Heart left ventricle (tissue), 16 donors: ENCODE measurements around the gene MPV17. TPM values are rescaled to one million over a fixed set of nuclear protein-coding genes. Genes with fewer than 3 reads are reported as not detected.

Experiments used
- ATAC-seq, 4 donors: fragments of 200-7000 bp; cut with Tn5 transposase; one replicate each; pipeline ENCODE4 v1.9.1; 2020 to 2022; ENCODE audit warnings: moderate library complexity in 4 of 4, mild to moderate bottlenecking in 3 of 4, moderate number of reproducible peaks in 1 of 4
- DNase-seq, 5 donors: peaks; one replicate each; pipeline ENCODE4 v3.0.0-alpha.2; 2020
- H3K27ac ChIP-seq, 12 donors: fragments of 200-600 bp; sonication (generic) in 4 of 12; one replicate each; pipeline versions ENCODE4 v1.5.0 to v1.8.0; 2016 to 2022; ENCODE audit warnings: mild to moderate bottlenecking in 2 of 12
- H3K27me3 ChIP-seq, 9 donors: fragments of 200-600 bp; sonication (generic) in 2 of 9; one replicate each; pipeline versions ENCODE4 v1.5.1 to v1.8.0; 2016 to 2022; ENCODE audit warnings: mild to moderate bottlenecking in 3 of 9
- H3K36me3 ChIP-seq, 9 donors: fragments of 200-600 bp; sonication (generic) in 2 of 9; one replicate each; pipeline versions ENCODE4 v1.5.0 to v1.8.0; 2018 to 2022; ENCODE audit warnings: mild to moderate bottlenecking in 2 of 9
- H3K4me1 ChIP-seq, 12 donors: fragments of 200-600 bp; sonication (generic) in 4 of 12; one replicate each; pipeline versions ENCODE4 v1.5.0 to v1.8.0; 2016 to 2022; ENCODE audit warnings: mild to moderate bottlenecking in 3 of 12
- H3K4me3 ChIP-seq, 12 donors: fragments of 200-600 bp; sonication (generic) in 4 of 12; one replicate each; pipeline versions ENCODE4 v1.5.0 to v1.8.0; 2017 to 2022; ENCODE audit warnings: mild to moderate bottlenecking in 9 of 12, moderate library complexity in 4 of 12
- H3K9me3 ChIP-seq, 12 donors: fragments of 200-600 bp; sonication (generic) in 4 of 12; one replicate each; pipeline versions ENCODE4 v1.5.0 to v1.8.0; 2016 to 2022; ENCODE audit warnings: mild to moderate bottlenecking in 1 of 12
- POLR2A ChIP-seq, 2 donors: fragments of 450-650 bp; IDR thresholded peaks; one replicate each; pipeline ENCODE4 v1.6.1; 2017; ENCODE audit warnings: antibody characterized with exemption in 2 of 2, mild to moderate bottlenecking in 2 of 2, moderate library complexity in 2 of 2
- WGBS, 4 donors: extraction: QIAGEN DNeasy Blood & Tissue Kit in 2 of 4; methylation state at CpG; one replicate each; pipeline versions ENCODE4 v1.1.5 to v1.1.7; 2013 to 2018; 5-methylcytosine and 5-hydroxymethylcytosine counted together
- intact Hi-C, 10 donors: fragments of 100-400 bp; cut with DNase I; formaldehyde crosslinking; loops; one replicate each; pipeline versions ENCODE4 v1.11.1 to v1.14.2; 2022
- long read RNA-seq, 3 donors: library from polyadenylated mRNA; unstranded; transcript quantifications; one replicate each; pipeline ENCODE4 v2.0.0, GENCODE V29; 2020 to 2021
- polyA plus RNA-seq, 2 donors: library from polyadenylated mRNA; stranded (reverse); fragments of 200-250 nt; gene quantifications; one replicate each; pipeline ENCODE4 v1.2.3, GENCODE V29; 2013
- total RNA-seq, 9 donors: library from RNA; depleted of rRNA in 2 of 9; stranded (reverse); fragments of >200 nt in 2 of 9; fragmentation: NEBNext Ultra II Directional in 3 of 9; extraction: Animal tissue kit (Norgen Biotek cat#: 25700) in 3 of 9; gene quantifications; one replicate each; pipeline versions ENCODE4 v1.1.0 to v1.2.4, GENCODE V29; 2016 to 2023
- TF ChIP-seq, protein P1 (sequence below), 12 donors: fragments of 200-600 bp; sonication (generic) in 4 of 12; IDR thresholded peaks; one replicate each; pipeline versions ENCODE4 v1.5.0 to v1.8.0; 2018 to 2022; ENCODE audit warnings: antibody characterized with exemption in 12 of 12, mild to moderate bottlenecking in 5 of 12
- donor health status: ischemic (EF 13 %, LVEDD 7.1; RV severe dilation, severe dysfunction).
- donor health status: healthy with polysubstance abuse.
- donor health status: DM: no; HTN: yes; CAD: no.
- donor health status: DM: no; HTN: no; CAD: no.
- donor health status: ischemic (EF 25% LVEDD 6.9; RV normal size, moderate dysfunction).
- donor health status: ischemic (EF 25% LVEDD 5.7; RV mildly dilated, moderate dysfunction).
- donor health status: healthy.
- donor health status: DM: yes; HTN: yes; CAD: no.
- donor health status: ischemic (EF 35%, LVEDD 5.7; RV mildly dilated, moderate dysfunction).
- donor health status: nonischemic (EF 11% LVEDD 7.7; RV severe dilation, severe dysfunction).
- donor health status: DM: yes; HTN: yes; CAD: no.
- donor health status: PGD.
- donor health status: ischemic (EF 29% LVEDD 5.4; RV normal size, mild dysfunction).
- donor health status: nonischemic (EF 23%, LVEDD 6.1; RV moderate dilation, normal function).

MPV17 gene, protein sequence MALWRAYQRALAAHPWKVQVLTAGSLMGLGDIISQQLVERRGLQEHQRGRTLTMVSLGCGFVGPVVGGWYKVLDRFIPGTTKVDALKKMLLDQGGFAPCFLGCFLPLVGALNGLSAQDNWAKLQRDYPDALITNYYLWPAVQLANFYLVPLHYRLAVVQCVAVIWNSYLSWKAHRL
- 100 to 1,000 TPM in 1 of 9 donors, 10 to 100 TPM in 8; 48.8 to 103 (median 65.7) TPM for total RNA-seq
- 100 to 1,000 TPM in 1 of 2 donors, 10 to 100 TPM in 1; 69.3 to 134 TPM for polyA plus RNA-seq
- long read RNA-seq, donor 1, transcript MPV17-203 (8 exons, 1,005 nt): major isoform, 44 of 60 reads
- long read RNA-seq, donor 1, transcript MPV17-201 (7 exons, 998 nt): minor isoform, 6 of 60 reads
- long read RNA-seq, donor 1, partial matches to known transcripts: 0 of 60 reads
- long read RNA-seq, donor 1, other reads (novel, unspliced or antisense): 5 of 60 reads
- long read RNA-seq, donor 2, transcript MPV17-203 (8 exons, 1,005 nt): major isoform, 49 of 63 reads
- long read RNA-seq, donor 2, transcript MPV17-201 (7 exons, 998 nt): minor isoform, 5 of 63 reads
- long read RNA-seq, donor 2, partial matches to known transcripts: 0 of 63 reads
- long read RNA-seq, donor 2, other reads (novel, unspliced or antisense): 7 of 63 reads
- long read RNA-seq, donor 3, transcript MPV17-203 (8 exons, 1,005 nt): major isoform, 24 of 41 reads
- long read RNA-seq, donor 3, partial matches to known transcripts: 1 of 41 reads
- long read RNA-seq, donor 3, other reads (novel, unspliced or antisense): 11 of 41 reads

DNA sequence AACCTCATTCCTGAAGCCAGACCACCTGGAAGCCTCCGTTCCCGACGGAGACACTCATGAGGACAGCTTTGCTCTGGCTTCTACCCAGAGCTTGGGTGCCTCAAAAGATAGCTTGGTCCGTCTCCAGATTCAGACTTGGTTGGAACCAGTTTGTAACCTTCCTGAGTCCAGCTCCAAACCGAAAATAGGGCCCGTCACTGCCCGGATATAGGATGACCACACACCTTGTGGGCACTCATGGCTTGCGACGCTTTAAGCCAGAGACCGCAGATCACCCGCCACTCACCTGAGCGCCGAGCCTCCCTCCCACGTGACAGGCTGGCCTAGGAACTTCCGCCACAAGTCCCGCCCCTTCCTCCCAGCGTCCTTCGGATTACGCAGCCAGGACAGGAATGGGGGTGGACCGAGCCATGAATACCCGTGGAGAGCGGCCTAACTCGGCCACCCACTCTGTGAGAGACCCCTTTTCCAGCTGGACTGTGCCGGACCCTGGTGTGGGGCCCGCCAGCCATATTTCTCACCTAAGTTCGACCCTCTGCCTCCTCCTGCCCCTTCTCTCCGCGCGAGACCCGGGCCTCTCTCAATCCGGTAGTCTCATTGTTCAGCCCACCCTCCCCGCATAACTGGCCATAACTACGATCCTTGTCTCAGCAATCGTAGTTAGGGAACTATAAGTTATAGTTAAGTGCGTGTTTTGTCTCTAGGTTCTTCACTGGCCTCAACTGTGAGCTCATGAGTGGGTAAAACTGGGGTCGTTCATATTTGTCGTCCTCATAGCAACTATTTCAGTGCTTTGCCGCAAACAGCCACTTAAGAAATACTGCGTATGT lies at the start of gene MPV17:
Gene MPV17 (minus strand): TSS at position 332 of the 830 bp plus-strand sequence. CDS start 580 bp downstream, outside the sequence.
- H3K4me3 ChIP-seq: peak within 1 kb of the TSS; percentile 62 to 95 (median 74)
- no peaks in the 10 kb centered on the region for H3K9me3 ChIP-seq
- DNase-seq (peak; percentile 93 to 96 (median 93)), ATAC-seq (peak; percentile 83 to 95 (median 92))
- peaks cover 0 to 30% (median 24%) of the 10 kb centered on the region in 9 donors for H3K36me3 ChIP-seq
- TF ChIP-seq, protein P1, sequence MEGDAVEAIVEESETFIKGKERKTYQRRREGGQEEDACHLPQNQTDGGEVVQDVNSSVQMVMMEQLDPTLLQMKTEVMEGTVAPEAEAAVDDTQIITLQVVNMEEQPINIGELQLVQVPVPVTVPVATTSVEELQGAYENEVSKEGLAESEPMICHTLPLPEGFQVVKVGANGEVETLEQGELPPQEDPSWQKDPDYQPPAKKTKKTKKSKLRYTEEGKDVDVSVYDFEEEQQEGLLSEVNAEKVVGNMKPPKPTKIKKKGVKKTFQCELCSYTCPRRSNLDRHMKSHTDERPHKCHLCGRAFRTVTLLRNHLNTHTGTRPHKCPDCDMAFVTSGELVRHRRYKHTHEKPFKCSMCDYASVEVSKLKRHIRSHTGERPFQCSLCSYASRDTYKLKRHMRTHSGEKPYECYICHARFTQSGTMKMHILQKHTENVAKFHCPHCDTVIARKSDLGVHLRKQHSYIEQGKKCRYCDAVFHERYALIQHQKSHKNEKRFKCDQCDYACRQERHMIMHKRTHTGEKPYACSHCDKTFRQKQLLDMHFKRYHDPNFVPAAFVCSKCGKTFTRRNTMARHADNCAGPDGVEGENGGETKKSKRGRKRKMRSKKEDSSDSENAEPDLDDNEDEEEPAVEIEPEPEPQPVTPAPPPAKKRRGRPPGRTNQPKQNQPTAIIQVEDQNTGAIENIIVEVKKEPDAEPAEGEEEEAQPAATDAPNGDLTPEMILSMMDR (IDR thresholded peaks at IDR 0.05): no peak
- peak; percentile 48 to 86 for TF ChIP-seq POLR2A (IDR thresholded peaks at IDR 0.05)
- WGBS, 4 donors: 0% methylated on average over 31 to 39 of the region's 39 CpGs
- intact Hi-C loops: loop anchor here in 4 of 10 donors (1.0 to 5.0 kb wide), 4 partner anchors 34 to 49 kb away; partner anchors contain the start of genes GTF3C2 (in 3 of the 4), EIF2B4 (in 1 of the 4) and SNX17 (in 1 of the 4)
- peaks cover 4 to 40% (median 23%) of the 10 kb centered on the region in 12 donors for H3K4me1 ChIP-seq
- H3K27me3 ChIP-seq: no peaks in the 10 kb centered on the region
- peak within 1 kb of the TSS; percentile 83 to 99 (median 92) for H3K27ac ChIP-seq

DNA sequence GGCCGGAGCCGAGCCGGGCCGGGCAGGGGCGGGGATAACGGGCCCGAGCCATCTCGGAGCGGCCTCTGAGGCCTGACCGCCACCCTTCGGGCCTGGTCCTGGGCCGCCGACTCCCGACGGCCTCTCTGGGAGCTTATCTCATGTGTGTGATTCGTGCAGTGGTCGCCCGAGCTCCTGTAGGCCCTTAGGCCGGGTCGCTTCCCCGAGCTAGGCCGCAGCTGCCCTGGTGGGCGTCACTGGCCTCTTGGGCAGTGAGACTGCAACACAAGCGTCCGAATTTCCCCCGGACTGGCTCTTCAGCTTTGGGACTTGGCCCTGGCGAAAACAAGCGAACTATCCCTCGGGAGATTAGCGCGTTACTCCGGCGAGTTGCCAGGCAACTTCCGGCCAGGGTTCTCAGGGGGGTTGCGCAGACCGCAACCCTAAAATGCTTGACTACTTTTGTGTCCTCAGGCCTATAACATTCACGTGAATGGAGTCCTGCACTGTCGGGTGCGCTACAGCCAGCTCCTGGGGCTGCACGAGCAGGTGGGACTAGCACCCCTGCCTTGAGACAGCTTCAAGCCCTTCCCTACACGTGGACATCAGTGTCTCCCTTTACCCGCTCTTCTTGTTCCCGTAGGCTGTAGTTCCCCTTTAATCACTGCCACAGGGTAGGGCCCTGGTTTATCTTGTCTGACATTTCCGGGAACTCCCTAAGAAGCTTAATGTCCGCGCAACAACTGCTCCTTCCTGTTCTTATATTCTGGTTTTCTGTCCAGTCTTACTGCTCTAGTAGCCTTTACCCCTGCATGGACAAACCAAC lies 48.1 kb upstream of the MPV17 start:
- peak in 3 of 5 donors; percentile 35 to 61 (median 46) for DNase-seq
- peaks cover 5 to 36% (median 30%) of the 10 kb centered on the region in 12 donors for H3K4me1 ChIP-seq
- H3K9me3 ChIP-seq: no peaks in the 10 kb centered on the region
- TF ChIP-seq, protein P1 (IDR thresholded peaks at IDR 0.05): no peak
- TF ChIP-seq POLR2A (IDR thresholded peaks at IDR 0.05): no peak
- no peaks in the 10 kb centered on the region for H3K27me3 ChIP-seq
- H3K4me3 ChIP-seq: peak overlapping the region; percentile 84 to 100 (median 88)
- intact Hi-C loops: loop anchor here in 3 of 10 donors (1.0 to 5.0 kb wide), 6 partner anchors 9 to 58 kb away; partner anchors contain the start of genes GTF3C2 (in 3 of the 3), NRBP1 (in 2 of the 3), MPV17 (in 1 of the 3) and ZNF513 (in 1 of the 3)
- peak overlapping the region; percentile 69 to 96 (median 92) for H3K27ac ChIP-seq
- WGBS, 4 donors: 0 to 3% (median 1%) methylated on average over 24 to 46 of the region's 46 CpGs
- ATAC-seq: peak; percentile 15 to 53 (median 37)
- peaks cover 0 to 72% (median 62%) of the 10 kb centered on the region in 9 donors for H3K36me3 ChIP-seq
